ENCODE data around the gene FMN2.

The FMN2 gene

GRCh38 chr1:240098534-240098933, 6.9 kb downstream of the FMN2 start:
- no peak for TF ChIP-seq CTCF (conservative IDR thresholded peaks at IDR 0.05; ENCODE audit: low read depth, low read length)
- Histone ChIP-seq H3K36me3 (ENCODE audit: insufficient read depth) (no peaks in the 10 kb centered on the region), H3K9ac (no peak overlapping the region), H2AFZ (ENCODE audit: low read depth) (no peak overlapping the region), H3K4me1 (ENCODE audit: low read depth, poor library complexity, severe bottlenecking) (no peaks in the 10 kb centered on the region), H3K27me3 (ENCODE audit: insufficient read depth, low read depth) (no peaks in the 10 kb centered on the region), H3K4me3 (IDR thresholded peaks at IDR 0.05; ENCODE audit: insufficient read depth, low read depth, low read length) (no peak overlapping the region), H3K79me2 (ENCODE audit: insufficient read depth, low read depth) (no peaks in the 10 kb centered on the region), H3K27ac (no peak overlapping the region), H4K20me1 (ENCODE audit: insufficient read depth) (no peaks in the 10 kb centered on the region), H3K4me2 (no peak overlapping the region)

GRCh38 chr1:240099329-240099728, 7.6 kb downstream of the FMN2 start:
- Histone ChIP-seq H3K9ac (no peak overlapping the region), H3K27me3 (ENCODE audit: insufficient read depth, low read depth) (no peaks in the 10 kb centered on the region), H2AFZ (ENCODE audit: low read depth) (no peak overlapping the region), H3K4me1 (ENCODE audit: low read depth, poor library complexity, severe bottlenecking) (no peaks in the 10 kb centered on the region), H4K20me1 (ENCODE audit: insufficient read depth) (no peaks in the 10 kb centered on the region), H3K27ac (no peak overlapping the region), H3K36me3 (ENCODE audit: insufficient read depth) (no peaks in the 10 kb centered on the region), H3K4me2 (no peak overlapping the region), H3K79me2 (ENCODE audit: insufficient read depth, low read depth) (no peaks in the 10 kb centered on the region), H3K4me3 (IDR thresholded peaks at IDR 0.05; ENCODE audit: insufficient read depth, low read depth, low read length) (no peak overlapping the region)
- no peak for TF ChIP-seq CTCF (conservative IDR thresholded peaks at IDR 0.05; ENCODE audit: low read depth, low read length)

- Histone ChIP-seq H3K4me2 (no peak overlapping the region), H3K36me3 (ENCODE audit: insufficient read depth) (no peaks in the 10 kb centered on the region), H3K27me3 (ENCODE audit: insufficient read depth, low read depth) (no peaks in the 10 kb centered on the region), H2AFZ (ENCODE audit: low read depth) (no peak overlapping the region), H3K27ac (no peak overlapping the region), H3K4me1 (ENCODE audit: low read depth, poor library complexity, severe bottlenecking) (no peaks in the 10 kb centered on the region), H3K79me2 (ENCODE audit: insufficient read depth, low read depth) (no peaks in the 10 kb centered on the region), H3K4me3 (IDR thresholded peaks at IDR 0.05; ENCODE audit: insufficient read depth, low read depth, low read length) (no peak overlapping the region), H3K9ac (no peak overlapping the region), H4K20me1 (ENCODE audit: insufficient read depth) (no peaks in the 10 kb centered on the region)
- TF ChIP-seq CTCF (conservative IDR thresholded peaks at IDR 0.05; ENCODE audit: low read depth, low read length) = no peak
These were observed 8.1 kb downstream of the FMN2 start for GRCh38 chr1:240099748-240100147.

GRCh38 chr1:240100371-240100934, 8.8 kb downstream of the FMN2 start:
- H3K27ac ChIP-seq = no peak overlapping the region
- no peaks in the 10 kb centered on the region for H3K79me2 ChIP-seq (ENCODE audit: insufficient read depth, low read depth)

More at GRCh38 chr1:240100371-240100934, 8.8 kb downstream of the FMN2 start:
- Histone ChIP-seq H3K4me3 (IDR thresholded peaks at IDR 0.05; ENCODE audit: insufficient read depth, low read depth, low read length) (no peak overlapping the region), H3K4me2 (no peak overlapping the region), H3K9ac (no peak overlapping the region), H3K27me3 (ENCODE audit: insufficient read depth, low read depth) (no peaks in the 10 kb centered on the region), H2AFZ (ENCODE audit: low read depth) (no peak overlapping the region), H4K20me1 (ENCODE audit: insufficient read depth) (no peaks in the 10 kb centered on the region), H3K4me1 (ENCODE audit: low read depth, poor library complexity, severe bottlenecking) (no peaks in the 10 kb centered on the region), H3K36me3 (ENCODE audit: insufficient read depth) (no peaks in the 10 kb centered on the region)
- TF ChIP-seq CTCF (conservative IDR thresholded peaks at IDR 0.05; ENCODE audit: low read depth, low read length) = no peak
